Measurements from ENCODE around the gene KRTAP21-2.

- TF ChIP-seq CTCF (IDR thresholded peaks at IDR 0.05) (no peak), REST (IDR thresholded peaks at IDR 0.05; ENCODE audit: insufficient read depth in 1 of 2, low read depth in 2 of 2, low read length in 1 of 2) (no peak), SIN3A (IDR thresholded peaks at IDR 0.05; ENCODE audit: borderline replicate concordance, insufficient read depth, low read depth, low read length) (no peak), POLR2AphosphoS5 (IDR thresholded peaks at IDR 0.05; ENCODE audit: low read depth, low read length) (no peak)
Observed at GRCh38 chr21:30769724-30770431, 22.8 kb upstream of the KRTAP21-2 start.
